IMR-90 (cell line): ENCODE measurements around the gene HSPA9. TPM values are rescaled to one million over a fixed set of nuclear protein-coding genes. Genes with fewer than 3 reads are reported as not detected.
"Not testable (repeated sequence)": the region's sequence is repeated elsewhere in the genome, so short reads cannot be mapped to it uniquely, and the experiment has no call there.

Experiments
- ATAC-seq: fragments of 200-7000 bp; cut with Tn5 transposase; 2 replicates; pipeline ENCODE4 v1.9.1; 2020; ENCODE audit warnings: low read depth, mild to moderate bottlenecking, moderate library complexity
- BruUV-seq: library from RNA; stranded (reverse); fragments of 400-500 nt; replicated peaks from 2 replicates; lab custom pipeline; 2021; lab: Mats Ljungman, UMichigan
- CTCF ChIA-PET: fragments of 300-600 bp; formaldehyde crosslinking; extraction: SDS; loops from one replicate; lab custom pipeline; 2021; ENCODE audit warnings: antibody characterized with exemption; lab: Yijun Ruan, JAX
- POLR2A ChIA-PET: fragments of 300-600 bp; sonication (Branson Sonifier 250); formaldehyde crosslinking; loops from one replicate; lab custom pipeline; 2022; ENCODE audit warnings: antibody characterized with exemption; ENCODE audit not compliant: unreplicated experiment; lab: Charles Lee
- DNase-seq: peaks from one replicate; pipeline ENCODE4 v3.0.0; 2013
- H2AFZ ChIP-seq: replicated peaks from 2 replicates; pipeline ENCODE3; 2013; ENCODE audit warnings: low read length, mild to moderate bottlenecking; ENCODE audit not compliant: poor library complexity
- H2AK5ac ChIP-seq: 2 replicates; pipeline ENCODE4 v1.6.1; 2013; ENCODE audit warnings: low read depth, low read length, inconsistent platforms
- H2AK9ac ChIP-seq: replicated peaks from 2 replicates; pipeline ENCODE3; 2013; ENCODE audit warnings: mild to moderate bottlenecking, low read depth, low read length, moderate library complexity; ENCODE audit not compliant: poor library complexity
- H2BK120ac ChIP-seq: 2 replicates; pipeline ENCODE4 v1.6.1; 2013; ENCODE audit warnings: low read depth, low read length, inconsistent platforms
- H2BK15ac ChIP-seq: 3 replicates; pipeline ENCODE4 v1.6.1; 2013; ENCODE audit warnings: low read depth, low read length, inconsistent platforms
- H2BK20ac ChIP-seq: 2 replicates; pipeline ENCODE4 v1.6.1; 2013; ENCODE audit warnings: low read depth, mild to moderate bottlenecking, inconsistent platforms, low read length, moderate library complexity
- H2BK5ac ChIP-seq: 2 replicates; pipeline ENCODE4 v1.6.1; 2013; ENCODE audit warnings: mild to moderate bottlenecking, low read depth, low read length, inconsistent platforms; ENCODE audit not compliant: poor library complexity, severe bottlenecking
- H3K14ac ChIP-seq: replicated peaks from 2 replicates; pipeline ENCODE4 v1.6.1; 2013; ENCODE audit warnings: low read depth, low read length, inconsistent platforms
- H3K18ac ChIP-seq: 2 replicates; pipeline ENCODE4 v1.6.1; 2013; ENCODE audit warnings: low read depth, low read length, control low read depth
- H3K23ac ChIP-seq: 2 replicates; pipeline ENCODE4 v1.6.1; 2013; ENCODE audit warnings: low read depth, low read length, inconsistent platforms
- H3K27ac ChIP-seq: 2 replicates; pipeline ENCODE4 v1.5.1; 2013; ENCODE audit warnings: mild to moderate bottlenecking, control low read depth, low read length; ENCODE audit not compliant: insufficient read depth
- H3K27me3 ChIP-seq: 2 replicates; pipeline ENCODE4 v1.6.1; 2013; ENCODE audit warnings: low read length; ENCODE audit not compliant: control insufficient read depth, insufficient read depth
- H3K36me3 ChIP-seq: 2 replicates; pipeline ENCODE4 v1.6.1; 2013; ENCODE audit warnings: low read length, mixed read lengths; ENCODE audit not compliant: control insufficient read depth, insufficient read depth
- H3K4ac ChIP-seq: 2 replicates; pipeline ENCODE4 v1.6.1; 2013; ENCODE audit warnings: low read depth, low read length, inconsistent platforms
- H3K4me1 ChIP-seq: 2 replicates; pipeline ENCODE4 v1.6.1; 2013; ENCODE audit warnings: low read length, mixed read lengths; ENCODE audit not compliant: control insufficient read depth, insufficient read depth
- H3K4me2 ChIP-seq: 2 replicates; pipeline ENCODE4 v1.6.1; 2013; ENCODE audit warnings: low read depth, mild to moderate bottlenecking, control low read depth, low read length, moderate library complexity
- H3K4me3 ChIP-seq: 2 replicates; pipeline ENCODE4 v1.5.1; 2013; ENCODE audit warnings: low read depth, mild to moderate bottlenecking, control low read depth, low read length, moderate library complexity; ENCODE audit not compliant: insufficient read depth
- H3K56ac ChIP-seq: 2 replicates; pipeline ENCODE4 v1.6.1; 2013; ENCODE audit warnings: low read length, inconsistent platforms; ENCODE audit not compliant: insufficient read depth; ENCODE audit errors: extremely low read depth
- H3K79me1 ChIP-seq, 2 experiments: 2 replicates each; pipeline ENCODE4 v1.6.1; 2013; ENCODE audit warnings: low read length in 2 of 2, inconsistent platforms in 1 of 2, low read depth in 1 of 2
- H3K9ac ChIP-seq: 2 replicates; pipeline ENCODE4 v1.6.1; 2013; ENCODE audit warnings: low read depth, low read length, control low read depth
- H3K9me1 ChIP-seq: 2 replicates; pipeline ENCODE4 v1.6.1; 2013; ENCODE audit warnings: low read length, inconsistent platforms; ENCODE audit not compliant: insufficient read depth
- H3K9me3 ChIP-seq: 2 replicates; pipeline ENCODE4 v1.6.1; 2013; ENCODE audit warnings: low read length; ENCODE audit not compliant: control insufficient read depth, insufficient read depth
- H4K20me1 ChIP-seq: 2 replicates; pipeline ENCODE4 v1.6.1; 2013; ENCODE audit warnings: low read length, inconsistent platforms; ENCODE audit not compliant: insufficient read depth
- H4K5ac ChIP-seq: 2 replicates; pipeline ENCODE4 v1.6.1; 2013; ENCODE audit warnings: mild to moderate bottlenecking, low read depth, low read length, control low read depth
- H4K8ac ChIP-seq, 2 experiments: 2 replicates each; pipeline ENCODE4 v1.6.1; 2013; ENCODE audit warnings: low read depth in 2 of 2, low read length in 2 of 2, control low read depth in 1 of 2, inconsistent platforms in 1 of 2
- H4K91ac ChIP-seq: 2 replicates; pipeline ENCODE4 v1.6.1; 2013; ENCODE audit warnings: low read depth, low read length, inconsistent platforms; ENCODE audit not compliant: insufficient read depth
- CEBPB ChIP-seq: IDR thresholded peaks from 2 replicates; pipeline ENCODE4 v1.6.1; 2012; ENCODE audit warnings: low read depth, low read length, improper control_type of control experiment
- FOS ChIP-seq: fragments of 150-350 bp; IDR thresholded peaks from 2 replicates; pipeline ENCODE4 v1.6.1; 2016; ENCODE audit warnings: low read depth, low read length
- MAZ ChIP-seq: IDR thresholded peaks from 2 replicates; pipeline ENCODE4 v1.6.1; 2012; ENCODE audit warnings: low read depth, mild to moderate bottlenecking, low read length, improper control_type of control experiment, moderate library complexity, borderline replicate concordance
- WGBS, 2 experiments: methylation state at CpG; one replicate each; pipeline versions ENCODE4 v1.1.5 to v1.1.7; 2013; ENCODE audit warnings: missing lambda C conversion rate in 2 of 2; ENCODE audit not compliant: insufficient read length in 1 of 2; ENCODE audit errors: extremely low coverage in 2 of 2; 5-methylcytosine and 5-hydroxymethylcytosine counted together
- dilution Hi-C: fragments of 300-500 bp; cut with HindIII; formaldehyde crosslinking; loops from one replicate; pipeline ENCODE4 v1.14.3; 2018; ENCODE audit warnings: low sequenced_read_pairs; ENCODE audit not compliant: unreplicated experiment
- in situ Hi-C: fragments of 300-500 bp; cut with MboI; formaldehyde crosslinking; loops from 3 replicates; pipeline ENCODE4 v1.14.3; 2019; ENCODE audit warnings: low sequenced_read_pairs, inconsistent platforms, mixed read lengths
- intact Hi-C: fragments of 100-400 bp; cut with micrococcal nuclease; formaldehyde crosslinking; loops from 2 replicates; pipeline ENCODE4 v1.10.0; 2022
- polyA plus RNA-seq, 3 experiments: library from polyadenylated mRNA; depleted of rRNA; stranded (reverse); fragments of >200 nt; gene quantifications; 2 replicates each; pipeline ENCODE4 v1.2.3, GENCODE V29; 2012; ENCODE audit warnings: low replicate concordance in 1 of 3
- total RNA-seq: library from RNA; depleted of rRNA; stranded (reverse); fragments of >200 nt; gene quantifications from 2 replicates; pipeline ENCODE4 v1.2.3, GENCODE V29; 2012

Gene HSPA9
- total and polyA plus RNA-seq, 2 of the 4 experiments (the other 2 are of a cell fraction): 157 to 472 TPM

GRCh38 chr5:138507485-138507884 is 67.7 kb downstream of the HSPA9 start:
- H2BK5ac ChIP-seq: peak overlapping the region; percentile 61
- H3K4me3 ChIP-seq, H3K4ac ChIP-seq, in situ Hi-C loops, H2AFZ ChIP-seq, H3K9ac ChIP-seq, H4K91ac ChIP-seq, H3K9me3 ChIP-seq, H2BK20ac ChIP-seq, H3K4me2 ChIP-seq, H3K27me3 ChIP-seq, H2AK5ac ChIP-seq, POLR2A ChIA-PET, H2BK15ac ChIP-seq, CTCF ChIA-PET, intact Hi-C loops, H4K8ac ChIP-seq, H2AK9ac ChIP-seq, H3K56ac ChIP-seq, H3K27ac ChIP-seq, H3K14ac ChIP-seq, H4K5ac ChIP-seq, H3K23ac ChIP-seq, H3K18ac ChIP-seq, H2BK120ac ChIP-seq, H3K9me1 ChIP-seq, dilution Hi-C loops: not testable (repeated sequence)
- H3K4me1 ChIP-seq: peaks cover 11% of the 10 kb centered on the region
- TSS peak; percentile 77 for BruUV-seq
- peak; percentile 85 for DNase-seq
- H3K79me1 ChIP-seq: peaks cover 20 to 36% of the 10 kb centered on the region in 2 experiments
- peaks cover 28% of the 10 kb centered on the region for H3K36me3 ChIP-seq
- no CpG with 5 or more reads among the region's 8 CpGs for WGBS, 2 experiments
- TF ChIP-seq MAZ (peak; percentile 40; the same call in 1 of the 2 replicates), FOS (peak; percentile 63; the same call in 1 of the 2 replicates), CEBPB (peak; percentile 87)
- peaks cover 26% of the 10 kb centered on the region for H4K20me1 ChIP-seq
- ATAC-seq: peak; percentile 75
